GM19324 (cell line): ENCODE measurements around the gene ZNF880.
"Not testable (repeated sequence)": the region's sequence is repeated elsewhere in the genome, so short reads cannot be mapped to it uniquely, and the experiment has no call there.

Experiments
- ATAC-seq: cut with Tn5 transposase; IDR thresholded peaks from one replicate; pipeline ENCODE4 v1.9.1; 2021; ENCODE audit warnings: mild to moderate bottlenecking, moderate library complexity; ENCODE audit not compliant: unreplicated experiment, low FRiP score

Gene ZNF880

DNA sequence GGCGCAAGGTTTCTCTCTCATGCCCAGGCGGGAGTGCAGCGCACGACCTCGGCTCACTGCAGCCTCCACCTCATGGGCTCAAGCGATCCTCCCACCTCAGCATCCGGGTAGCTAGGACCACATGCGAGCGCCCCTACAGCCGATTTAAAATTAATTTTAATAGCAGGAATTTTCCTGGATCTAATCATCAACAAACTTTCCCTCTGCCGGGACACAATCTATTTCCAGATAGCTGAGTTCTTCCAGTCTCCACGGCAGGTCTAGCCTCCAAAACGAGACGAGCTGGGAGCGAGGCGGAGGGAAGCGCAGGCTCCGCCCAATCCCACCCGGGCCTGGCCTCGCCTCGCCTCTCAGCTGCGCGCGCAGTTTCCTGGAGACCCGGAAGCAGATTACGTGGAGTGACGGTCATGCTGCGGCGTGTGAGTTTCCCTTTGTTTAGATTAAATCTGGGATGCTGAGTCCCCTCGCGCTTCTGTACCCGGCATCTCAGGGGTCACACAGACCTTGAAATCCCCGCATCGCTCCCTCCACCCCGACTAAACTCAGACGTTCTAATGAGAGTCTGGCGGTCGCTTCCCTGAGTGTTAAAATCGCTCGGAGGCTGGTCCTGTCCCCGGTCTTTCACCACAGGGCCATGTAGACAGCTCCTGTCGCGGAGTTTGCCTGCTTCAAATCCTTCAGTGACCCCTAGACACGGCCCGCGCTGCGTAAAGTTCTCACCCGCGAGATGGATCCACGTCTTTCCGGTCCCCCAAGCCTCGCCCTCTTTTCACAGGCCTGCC lies at the start of gene ZNF880:
TSS of gene ZNF880 (plus strand) at position 365 of the 782 bp plus-strand sequence. CDS start at position 408, 43 bp downstream.
- ATAC-seq, result no peak

DNA sequence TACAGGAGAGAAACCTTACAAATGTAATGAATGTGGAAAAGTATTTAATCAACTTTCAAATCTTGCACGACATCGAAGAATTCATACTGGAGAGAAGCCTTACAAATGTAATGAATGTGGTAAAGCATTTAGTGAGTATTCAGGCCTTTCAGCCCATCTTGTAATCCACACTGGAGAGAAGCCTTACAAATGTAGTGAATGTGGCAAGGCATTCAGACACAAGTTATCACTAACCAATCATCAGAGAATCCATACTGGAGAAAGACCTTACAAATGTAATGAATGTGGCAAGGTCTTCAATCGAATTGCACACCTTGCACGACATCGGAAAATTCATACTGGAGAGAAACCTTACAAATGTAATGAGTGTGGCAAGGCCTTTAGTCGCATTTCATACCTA lies 47.3 kb upstream of the ZNF880 start:
- no peak for ATAC-seq

DNA sequence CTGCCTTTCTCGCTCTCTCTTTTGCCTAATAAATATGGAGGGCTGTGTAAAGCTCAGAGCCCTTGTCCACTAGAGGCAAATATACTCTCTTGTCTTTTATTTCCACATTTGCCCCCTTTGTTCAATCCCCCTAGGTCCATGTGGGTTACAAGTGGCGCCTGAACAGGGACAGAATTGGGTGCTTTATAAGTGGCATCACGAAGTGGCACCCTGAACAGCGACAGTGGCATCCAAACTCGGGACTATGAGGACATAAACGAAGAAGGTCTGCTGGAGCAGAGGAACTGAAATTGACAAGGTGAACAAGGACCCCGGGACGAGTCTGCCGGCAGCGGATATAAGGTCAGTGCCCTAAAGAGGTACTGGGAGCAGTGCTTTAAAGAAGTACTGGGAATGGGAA lies 38.0 kb upstream of the ZNF880 start:
- ATAC-seq, result no peak

DNA sequence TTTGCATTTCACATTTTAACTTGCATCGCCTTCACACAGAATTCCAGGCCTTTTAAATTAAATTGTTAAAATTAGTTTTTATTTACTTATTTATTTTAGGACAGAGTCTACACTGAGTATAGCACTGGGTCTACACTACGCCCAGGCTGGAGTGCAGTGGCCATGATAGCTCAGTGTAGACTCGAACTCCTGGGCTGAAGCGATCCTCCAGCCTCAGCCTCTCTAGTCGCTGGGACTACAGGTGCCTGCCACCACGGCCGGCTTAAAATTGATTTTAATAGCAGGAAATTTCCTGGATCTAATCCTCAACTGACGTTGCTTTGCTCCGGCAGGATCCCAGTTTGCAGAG lies 34.0 kb upstream of the ZNF880 start:
- ATAC-seq, result no peak

DNA sequence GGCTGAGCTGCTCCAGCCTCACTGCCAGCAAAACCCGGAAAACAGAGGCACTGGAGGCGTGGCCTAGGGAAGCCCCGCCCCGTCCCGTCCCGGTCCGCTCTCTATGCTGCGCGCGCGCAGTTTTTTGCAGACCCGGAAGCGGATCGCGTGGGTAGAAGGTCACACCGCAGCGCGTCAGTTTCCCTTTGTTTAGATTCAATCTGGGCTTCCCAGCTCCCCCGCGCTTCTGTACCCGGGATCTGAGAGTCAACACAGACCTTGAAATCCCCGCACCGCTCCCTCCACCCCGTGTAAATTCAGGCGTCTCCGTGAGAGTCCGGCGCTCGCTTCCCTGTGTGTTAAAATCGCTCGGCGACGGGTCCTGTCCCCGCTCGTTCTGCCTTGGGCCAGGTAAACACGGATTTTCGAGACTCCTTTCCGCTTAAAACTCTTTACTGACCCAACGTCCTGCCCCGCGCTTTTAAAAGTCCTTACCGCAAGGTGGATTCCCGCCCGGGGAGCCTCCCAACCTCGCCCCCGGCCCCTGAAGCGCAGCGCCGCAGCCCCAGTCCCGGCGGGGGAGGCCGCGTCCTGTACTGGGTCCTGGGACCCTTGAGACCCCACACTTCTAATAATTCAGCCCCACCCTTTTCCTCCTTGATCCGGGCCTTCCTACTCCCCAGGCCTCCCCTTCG lies 33.5 kb upstream of the ZNF880 start, which contains the start of gene ZNF610:
TSS of gene ZNF610 (plus strand) at position 127 of the 674 bp plus-strand sequence. CDS start 12,930 bp downstream, outside the sequence.
- no peak for ATAC-seq

DNA sequence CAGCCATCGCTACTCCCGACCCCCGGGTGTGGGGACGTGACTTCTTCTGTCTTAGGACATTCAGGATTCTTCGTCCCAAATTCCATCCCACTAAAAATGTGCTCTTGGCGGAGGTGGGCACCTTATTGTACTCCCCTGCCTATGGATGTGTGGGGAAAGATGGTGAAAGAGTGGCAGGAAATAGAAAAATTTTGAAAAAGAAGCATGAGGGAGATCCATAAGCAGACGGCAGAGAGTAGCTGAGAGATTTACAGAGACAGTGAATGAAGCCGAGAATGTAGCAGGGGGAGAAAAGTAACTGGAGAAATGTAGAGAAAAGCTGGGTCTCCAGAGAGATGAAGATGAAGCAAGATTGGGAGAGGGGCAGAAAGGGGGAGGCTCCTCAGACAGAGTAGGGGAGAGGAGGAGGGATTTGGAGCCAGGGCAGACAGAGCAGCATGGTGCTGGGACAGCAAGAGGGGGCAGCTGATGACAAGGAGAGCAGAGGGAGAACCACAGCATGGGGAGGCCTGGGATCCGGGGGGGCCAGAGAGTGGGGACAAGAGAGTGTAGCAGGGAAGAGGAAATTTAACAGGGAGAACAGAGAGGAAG lies 32.8 kb upstream of the ZNF880 start:
- no peak for ATAC-seq

DNA sequence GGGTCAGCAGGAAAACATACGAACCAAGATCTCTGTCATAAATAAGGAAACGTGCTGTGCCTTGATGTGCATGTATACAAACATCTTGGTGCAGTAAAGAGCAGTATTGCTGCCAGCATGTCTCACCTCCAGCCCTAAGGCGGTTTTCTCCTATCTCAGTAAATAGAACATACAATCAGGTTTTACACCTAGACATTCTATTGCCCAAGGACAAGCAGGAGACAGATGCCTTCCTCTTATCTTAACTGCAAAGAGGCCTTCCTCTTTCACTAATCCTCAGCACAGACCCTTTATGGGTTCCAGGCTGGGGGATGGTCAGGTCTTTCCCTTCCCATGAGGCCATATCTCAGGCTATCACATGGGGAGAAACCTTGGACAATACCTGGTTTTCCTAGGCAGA lies 30.7 kb upstream of the ZNF880 start:
- not testable (repeated sequence) for ATAC-seq

DNA sequence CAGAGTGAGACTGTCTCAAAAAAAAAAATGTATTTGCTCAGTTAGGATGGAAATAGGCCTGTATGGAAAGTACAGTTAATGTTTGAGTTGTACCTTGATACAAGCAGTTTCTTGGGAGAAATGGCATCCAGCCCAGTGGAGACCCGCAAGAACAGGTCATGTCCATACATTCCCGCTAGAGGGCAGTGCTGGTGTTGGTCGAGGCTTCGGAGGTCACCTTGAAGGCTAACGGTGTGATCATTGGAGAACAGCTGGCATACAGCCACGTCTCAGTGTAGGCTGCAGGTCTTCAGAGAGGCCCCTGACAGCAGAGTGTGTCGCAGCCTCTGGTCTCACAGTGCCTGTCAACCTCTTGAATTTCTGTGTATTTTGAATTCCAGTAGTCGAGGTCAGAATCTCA lies 26.2 kb upstream of the ZNF880 start:
- ATAC-seq, result no peak

DNA sequence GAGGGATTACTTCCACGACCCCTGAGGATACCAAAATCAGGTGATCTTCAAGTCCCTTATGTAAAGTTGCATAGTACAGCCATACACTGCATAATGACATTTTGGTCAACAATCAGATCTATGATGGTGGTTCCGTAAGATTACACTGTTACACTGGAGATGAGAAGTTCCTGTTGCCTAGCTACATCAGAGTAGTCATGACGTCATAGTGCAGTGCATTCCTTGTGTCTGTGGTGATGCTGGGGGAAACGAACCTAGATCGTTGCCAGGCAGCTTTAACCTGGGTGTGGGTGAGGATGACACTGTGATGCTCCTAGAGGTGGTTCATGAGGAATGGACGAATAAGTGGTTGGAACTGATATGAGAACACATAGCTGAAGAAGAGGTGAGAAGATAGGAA lies 24.6 kb upstream of the ZNF880 start:
- ATAC-seq, result no peak

DNA sequence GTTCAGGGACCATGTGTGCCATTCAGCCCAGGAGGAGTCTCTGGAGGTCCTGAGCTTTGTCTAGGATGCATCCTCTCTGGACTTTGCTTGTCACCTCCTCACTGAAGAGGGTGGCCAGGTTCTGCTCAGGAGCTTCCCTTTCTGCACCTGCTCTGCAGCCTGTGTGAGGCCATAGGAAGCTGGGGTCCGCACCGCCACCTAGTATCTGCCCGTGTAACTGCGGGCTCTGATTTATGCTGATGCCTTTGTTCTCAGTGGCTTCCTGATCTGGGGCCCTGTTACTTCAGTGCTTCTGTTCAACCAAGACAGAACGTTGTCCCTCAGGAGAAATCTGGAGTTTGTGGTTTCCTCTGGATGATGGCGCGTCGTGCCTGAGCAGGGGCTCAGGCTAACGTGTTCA lies 18.2 kb upstream of the ZNF880 start:
- no peak for ATAC-seq

DNA sequence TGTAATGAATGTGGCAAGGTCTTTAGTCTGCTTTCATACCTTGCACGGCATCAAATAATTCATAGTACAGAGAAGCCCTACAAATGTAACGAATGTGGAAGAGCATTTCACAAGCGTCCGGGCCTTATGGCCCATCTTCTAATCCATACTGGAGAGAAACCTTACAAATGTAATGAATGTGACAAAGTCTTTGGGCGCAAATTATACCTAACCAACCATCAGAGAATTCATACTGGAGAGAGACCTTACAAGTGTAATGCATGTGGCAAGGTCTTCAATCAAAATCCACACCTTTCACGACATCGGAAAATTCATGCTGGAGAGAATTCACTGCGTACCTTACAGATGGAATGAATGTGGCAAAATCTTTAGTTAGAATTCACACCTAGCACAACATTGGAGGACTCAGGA lies 3.3 kb upstream of the ZNF880 start:
- no peak for ATAC-seq

DNA sequence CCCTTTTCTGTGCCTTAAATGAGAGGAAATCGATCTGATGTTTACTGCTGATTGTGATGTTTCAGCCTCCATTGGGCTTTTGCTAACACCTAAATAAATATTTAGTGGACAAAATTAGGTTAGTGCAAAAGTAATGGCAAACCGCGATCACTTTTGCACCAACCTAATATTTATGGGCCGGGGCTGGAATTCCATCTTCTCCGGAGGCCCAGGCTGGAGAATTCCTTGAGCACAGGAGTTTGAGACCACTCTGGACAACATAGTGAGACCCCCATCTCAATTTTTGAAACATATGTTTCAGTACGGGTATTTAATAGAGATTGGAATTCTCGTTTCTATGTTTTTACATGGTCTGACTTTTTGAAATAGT lies 603 bp downstream of the ZNF880 start:
- no peak for ATAC-seq

DNA sequence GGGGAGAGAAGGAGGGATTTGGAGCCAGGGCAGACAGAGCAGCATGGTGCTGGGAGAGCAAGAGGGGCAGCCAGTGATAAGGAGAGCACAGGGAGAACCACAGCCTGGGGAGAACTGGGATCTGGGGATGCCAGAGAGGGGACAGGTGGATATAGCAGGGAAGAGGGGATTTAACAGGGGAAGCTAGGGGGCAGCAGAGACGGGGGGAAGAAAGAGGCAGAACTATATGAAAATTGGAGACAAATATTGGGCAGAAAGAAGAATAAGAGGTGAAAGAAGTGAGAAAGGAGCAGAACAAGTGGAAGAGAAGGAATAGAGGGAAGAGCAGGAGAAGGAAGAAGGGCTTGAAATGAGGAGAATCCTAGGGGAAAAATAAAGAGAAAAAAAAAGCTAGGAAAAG lies 21.4 kb downstream of the ZNF880 start:
- ATAC-seq, result no peak

DNA sequence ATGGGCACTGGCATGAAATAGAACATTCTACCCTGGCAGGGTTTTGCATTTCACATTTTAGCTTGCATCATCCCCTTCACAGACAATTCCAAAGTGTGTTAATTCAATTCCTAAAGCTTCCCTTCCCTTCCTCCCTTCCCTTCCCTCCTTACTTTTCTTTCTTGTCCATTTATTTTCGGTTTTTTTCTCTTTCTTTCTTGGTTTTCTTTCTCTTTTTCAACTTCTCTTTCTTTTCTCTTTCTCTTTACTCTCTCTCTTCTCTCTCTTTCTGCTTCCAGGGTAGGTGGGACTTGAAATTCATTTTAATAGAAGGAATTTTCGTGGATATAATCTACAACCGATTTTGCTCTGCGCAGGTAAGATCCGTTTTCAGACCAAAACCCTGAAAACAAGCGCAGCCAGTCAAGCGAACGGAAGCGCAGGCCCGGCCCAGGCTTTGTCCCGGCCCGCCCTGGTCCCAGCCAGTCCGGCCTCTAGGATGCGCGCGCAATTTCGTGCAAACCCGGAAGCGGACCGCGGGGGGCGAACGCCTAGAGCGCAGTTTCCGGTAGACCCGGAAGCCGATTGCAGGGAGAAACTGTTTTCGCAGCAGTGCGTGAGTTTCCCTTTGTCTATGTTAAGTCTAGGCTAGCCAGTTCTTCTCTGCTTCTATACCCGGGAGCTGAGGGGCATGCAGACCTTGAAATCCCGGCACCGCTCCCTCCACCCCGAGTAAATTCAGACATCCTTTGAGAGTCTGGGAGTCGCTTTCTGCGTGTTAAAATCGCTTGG lies 27.8 kb downstream of the ZNF880 start, which contains the start of gene ZNF528:
TSS of gene ZNF528 (plus strand) at position 540 of the 771 bp plus-strand sequence. CDS start 4,165 bp downstream, outside the sequence.
- ATAC-seq, result no peak

DNA sequence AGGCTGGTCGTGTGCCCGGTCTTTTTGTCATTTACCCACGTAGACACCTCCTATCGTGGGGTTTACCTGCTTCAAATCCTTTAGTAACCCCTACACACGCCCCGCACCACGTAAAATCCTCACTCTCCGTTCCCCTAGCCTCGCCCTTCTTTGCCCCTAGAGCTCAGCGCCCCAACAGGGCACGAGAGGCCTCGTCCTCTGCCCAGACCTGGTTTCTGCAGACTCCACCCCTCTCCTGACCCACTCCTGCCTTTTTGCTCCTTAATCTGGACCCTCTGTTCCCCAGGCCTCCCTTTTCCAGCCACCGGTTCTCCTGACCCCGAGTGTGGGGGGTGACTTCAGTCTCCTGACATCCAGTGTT lies 28.3 kb downstream of the ZNF880 start:
- no peak for ATAC-seq

DNA sequence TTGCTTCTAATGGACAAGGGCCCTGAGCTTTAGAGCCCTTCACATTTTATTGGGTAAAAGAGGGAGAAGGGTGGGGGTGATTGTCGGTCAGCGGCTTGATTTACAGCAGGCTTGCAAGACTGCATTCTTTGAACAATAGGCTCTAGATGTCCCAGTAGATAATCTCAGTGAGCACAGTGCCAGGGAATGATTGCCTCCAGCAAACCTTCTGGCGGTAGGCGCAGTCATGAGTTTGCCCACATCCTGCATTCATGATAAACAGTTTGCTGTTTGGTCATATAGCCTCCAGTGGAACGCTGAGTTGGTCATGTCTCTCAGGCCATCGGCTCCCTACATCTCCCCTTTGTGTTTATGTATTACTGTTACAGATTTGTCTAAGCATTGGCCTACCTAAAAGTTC lies 40.6 kb downstream of the ZNF880 start:
- ATAC-seq, result no peak

DNA sequence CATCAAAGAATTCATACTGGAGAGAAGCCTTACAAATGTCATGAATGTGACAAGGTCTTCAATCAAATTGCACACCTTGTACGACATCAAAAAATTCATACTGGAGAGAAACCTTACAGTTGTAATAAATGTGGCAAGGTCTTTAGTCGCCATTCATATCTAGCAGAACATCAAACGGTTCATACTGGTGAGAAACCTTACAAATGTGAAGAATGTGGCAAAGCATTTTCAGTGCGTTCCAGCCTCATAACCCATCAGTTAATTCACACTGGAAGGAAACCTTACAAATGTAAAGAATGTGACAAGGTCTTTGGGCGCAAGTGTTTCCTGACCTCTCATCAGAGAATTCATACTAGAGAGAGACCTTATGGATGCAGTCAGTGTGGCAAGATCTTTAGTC lies 46.0 kb downstream of the ZNF880 start:
- no peak for ATAC-seq

DNA sequence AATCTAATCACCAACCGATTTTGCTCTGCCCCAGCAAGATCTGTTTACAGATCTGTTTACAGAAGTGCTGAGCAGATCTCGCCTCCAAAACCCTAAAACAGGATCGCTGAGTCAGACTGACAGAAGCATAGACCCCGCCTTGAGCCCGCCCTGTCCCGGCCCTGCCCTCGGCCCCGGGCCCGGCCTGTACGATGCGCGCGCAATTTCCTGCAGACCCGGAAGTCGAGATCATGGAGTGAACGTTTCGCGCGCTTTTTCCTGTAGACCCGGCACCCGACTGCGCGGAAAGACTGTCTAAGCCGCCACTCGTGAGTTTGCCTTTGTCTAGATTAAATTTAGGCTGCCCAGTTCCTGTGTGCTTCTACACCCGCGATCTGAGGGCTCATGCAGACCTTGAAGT lies 59.2 kb downstream of the ZNF880 start, which contains the start of gene ZNF534:
TSS of gene ZNF534 (plus strand) at position 212 of the 400 bp plus-strand sequence. CDS start 2,327 bp downstream, outside the sequence.
- ATAC-seq, result no peak
